T-helper 17 cell (primary cell): ENCODE measurements around the gene ISG15. TPM values are rescaled to one million over a fixed set of nuclear protein-coding genes. Genes with fewer than 3 reads are reported as not detected.
A peak's percentile ranks its signal among the peaks of the same experiment; 100 is the strongest.

Experiments
- ATAC-seq: fragments of 150-1000 bp; cut with Tn5 transposase; 2 replicates; pipeline ENCODE4 v1.10.0; 2021; ENCODE audit warnings: mild to moderate bottlenecking, moderate library complexity
- DNase-seq, 3 donors: peaks; one replicate each; pipeline versions ENCODE4 v3.0.0 to v3.0.0-alpha.2; 2020 to 2021
- H3K9me3 ChIP-seq: one replicate; pipeline ENCODE4 v1.7.0; 2013; ENCODE audit warnings: low read length, mild to moderate bottlenecking; ENCODE audit not compliant: control insufficient read depth, poor library complexity, severe bottlenecking
- H3K27ac Mint-ChIP-seq: one replicate; pipeline ENCODE4 v1.8.0; 2022; ENCODE audit warnings: mild to moderate bottlenecking, moderate library complexity, mixed read lengths
- H3K27me3 Mint-ChIP-seq: one replicate; pipeline ENCODE4 v1.8.0; 2022; ENCODE audit warnings: mixed read lengths
- H3K36me3 Mint-ChIP-seq: one replicate; pipeline ENCODE4 v1.8.0; 2022; ENCODE audit warnings: low read depth, mixed read lengths
- H3K4me1 Mint-ChIP-seq: one replicate; pipeline ENCODE4 v1.8.0; 2022; ENCODE audit warnings: mild to moderate bottlenecking, mixed read lengths
- H3K4me3 Mint-ChIP-seq: one replicate; pipeline ENCODE4 v1.8.0; 2022; ENCODE audit warnings: mild to moderate bottlenecking, moderate library complexity, mixed read lengths
- total RNA-seq, 4 donors: library from RNA in 2 of 4; stranded (reverse) in 2 of 4; gene quantifications; one replicate each; pipeline ENCODE4 v1.2.3 and lab custom pipeline; 2022 to 2026

Gene ISG15
- total RNA-seq, 2 donors from 2014 or later, result 19.5 to 52.1 TPM

DNA sequence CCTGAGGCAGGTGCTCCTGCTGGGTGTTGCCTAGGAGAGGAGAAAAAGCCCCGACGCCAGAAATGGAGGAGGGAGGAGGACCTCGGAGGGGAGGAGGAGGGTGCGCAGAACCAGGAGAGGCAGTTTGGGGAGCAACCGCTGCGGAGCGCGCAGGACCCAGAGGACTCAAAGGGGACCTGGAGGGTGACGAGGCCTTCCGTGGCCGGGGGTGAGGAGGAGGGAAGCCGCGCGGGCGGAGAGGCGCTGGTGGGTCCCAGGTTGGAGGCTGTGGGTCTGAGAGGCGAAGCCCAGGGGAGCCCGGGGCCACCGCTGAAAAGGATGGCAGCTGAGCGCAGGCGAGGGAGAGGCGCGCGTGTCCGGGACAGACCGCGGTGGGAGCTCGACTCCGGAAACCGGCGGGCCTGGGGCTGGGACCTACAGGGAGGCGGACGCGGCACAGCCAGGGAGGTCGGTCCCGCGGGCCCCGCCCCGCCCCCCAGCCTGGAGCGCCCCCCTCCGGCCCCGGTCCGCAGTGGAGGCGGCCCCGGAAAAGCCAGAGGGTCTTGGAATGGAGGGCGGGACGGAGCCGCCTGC lies 45.7 kb downstream of the ISG15 start:
- Mint-ChIP-seq H3K36me3 (no peaks in the 10 kb centered on the region), H3K4me1 (peaks cover 9% of the 10 kb centered on the region), H3K27ac (no peak overlapping the region), H3K4me3 (peak overlapping the region; percentile 81), H3K27me3 (peaks cover 30% of the 10 kb centered on the region)
- DNase-seq (peak in 2 of 3 donors; percentile 28 to 34), ATAC-seq (peak; percentile 25)
- no peaks in the 10 kb centered on the region for H3K9me3 ChIP-seq

GRCh38 chr1:1059494-1060280 lies 46.4 kb downstream of the ISG15 start:
- DNase-seq, result peak; percentile 81 to 85 (median 83)
- H3K27me3 Mint-ChIP-seq, result peaks cover 30% of the 10 kb centered on the region
- H3K4me1 Mint-ChIP-seq, result peaks cover 9% of the 10 kb centered on the region
- no peaks in the 10 kb centered on the region for H3K9me3 ChIP-seq
- no peaks in the 10 kb centered on the region for H3K36me3 Mint-ChIP-seq
- peak; percentile 80 for ATAC-seq
- peak overlapping the region; percentile 41 for H3K4me3 Mint-ChIP-seq
- no peak overlapping the region for H3K27ac Mint-ChIP-seq

DNA sequence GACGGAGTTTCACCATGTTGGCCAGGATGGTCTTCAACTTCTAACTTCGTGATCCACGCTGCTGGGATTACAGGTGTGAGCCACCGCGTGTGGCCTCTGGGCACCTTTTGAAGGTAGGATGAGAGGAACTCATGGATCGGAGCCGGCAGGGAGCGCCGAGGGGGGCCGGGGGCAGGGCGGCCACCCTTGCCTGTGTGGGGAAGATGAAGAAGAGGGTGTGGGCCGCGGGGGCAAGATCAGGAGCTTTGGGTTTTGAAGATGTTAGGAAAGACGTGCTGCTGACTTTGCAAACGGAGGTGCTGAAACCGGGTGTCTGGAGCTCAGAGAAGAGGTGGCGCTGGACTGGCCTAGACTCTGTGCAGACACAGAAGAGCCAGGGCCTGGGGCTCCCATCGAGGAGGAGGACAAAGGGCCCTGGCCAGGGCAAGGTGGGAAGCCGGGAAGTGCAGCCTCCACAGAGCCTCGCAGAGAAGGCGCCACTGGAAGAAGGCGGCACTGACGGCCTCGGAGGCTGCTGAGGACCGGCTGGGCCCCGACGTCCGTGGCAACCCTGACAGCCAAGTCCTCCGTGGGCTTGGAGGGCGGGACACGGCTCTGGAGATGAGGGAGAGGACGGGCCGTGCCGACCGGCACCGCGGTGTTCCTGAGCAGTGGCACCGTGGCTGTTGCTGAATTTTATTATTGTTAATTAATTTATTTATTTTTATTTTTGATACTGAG lies 47.1 kb downstream of the ISG15 start:
- Mint-ChIP-seq H3K27me3 (peaks cover 33% of the 10 kb centered on the region), H3K27ac (no peak overlapping the region), H3K4me3 (peak overlapping the region; percentile 41), H3K4me1 (peaks cover 9% of the 10 kb centered on the region), H3K36me3 (no peaks in the 10 kb centered on the region)
- DNase-seq, result no peak
- ATAC-seq, result no peak
- H3K9me3 ChIP-seq, result no peaks in the 10 kb centered on the region

DNA sequence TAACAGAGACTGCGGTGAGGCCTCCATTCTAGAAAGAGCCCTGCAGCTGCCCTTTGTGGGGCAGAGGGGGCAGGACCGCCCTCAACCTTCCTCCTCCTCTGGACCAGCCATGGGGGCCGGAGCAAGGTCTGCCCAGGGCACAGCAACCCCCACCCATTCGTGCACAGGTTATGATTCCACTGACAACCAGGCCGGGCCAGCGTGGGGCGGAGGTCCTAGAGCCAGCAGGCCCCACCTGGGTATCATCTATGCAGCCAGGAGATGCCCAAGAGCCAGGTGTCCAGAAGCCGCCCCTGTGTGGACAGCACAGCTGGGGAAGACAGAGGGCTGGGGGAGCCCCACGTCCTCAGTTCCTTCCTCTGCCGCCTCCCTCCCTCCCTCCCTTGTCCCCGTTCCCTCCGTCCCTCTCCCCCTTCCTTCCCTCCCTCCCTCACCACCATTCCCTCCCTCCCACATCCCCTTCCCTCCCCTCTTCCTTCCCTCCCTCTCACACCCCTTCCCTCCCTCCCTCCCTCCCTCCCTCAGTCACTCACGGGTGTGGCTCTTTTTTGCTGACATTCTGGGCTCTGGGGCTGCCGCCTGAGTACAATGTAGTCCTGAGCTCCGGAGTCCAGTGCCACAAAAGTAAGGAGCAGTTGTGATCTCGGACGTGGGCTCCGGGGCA lies 48.5 kb downstream of the ISG15 start:
- ATAC-seq (no peak), DNase-seq (no peak)
- peaks cover 9% of the 10 kb centered on the region for H3K4me1 Mint-ChIP-seq
- peaks cover 34% of the 10 kb centered on the region for H3K27me3 Mint-ChIP-seq
- no peaks in the 10 kb centered on the region for H3K9me3 ChIP-seq
- H3K27ac Mint-ChIP-seq, result no peak overlapping the region
- H3K36me3 Mint-ChIP-seq, result no peaks in the 10 kb centered on the region
- H3K4me3 Mint-ChIP-seq, result no peak overlapping the region

DNA sequence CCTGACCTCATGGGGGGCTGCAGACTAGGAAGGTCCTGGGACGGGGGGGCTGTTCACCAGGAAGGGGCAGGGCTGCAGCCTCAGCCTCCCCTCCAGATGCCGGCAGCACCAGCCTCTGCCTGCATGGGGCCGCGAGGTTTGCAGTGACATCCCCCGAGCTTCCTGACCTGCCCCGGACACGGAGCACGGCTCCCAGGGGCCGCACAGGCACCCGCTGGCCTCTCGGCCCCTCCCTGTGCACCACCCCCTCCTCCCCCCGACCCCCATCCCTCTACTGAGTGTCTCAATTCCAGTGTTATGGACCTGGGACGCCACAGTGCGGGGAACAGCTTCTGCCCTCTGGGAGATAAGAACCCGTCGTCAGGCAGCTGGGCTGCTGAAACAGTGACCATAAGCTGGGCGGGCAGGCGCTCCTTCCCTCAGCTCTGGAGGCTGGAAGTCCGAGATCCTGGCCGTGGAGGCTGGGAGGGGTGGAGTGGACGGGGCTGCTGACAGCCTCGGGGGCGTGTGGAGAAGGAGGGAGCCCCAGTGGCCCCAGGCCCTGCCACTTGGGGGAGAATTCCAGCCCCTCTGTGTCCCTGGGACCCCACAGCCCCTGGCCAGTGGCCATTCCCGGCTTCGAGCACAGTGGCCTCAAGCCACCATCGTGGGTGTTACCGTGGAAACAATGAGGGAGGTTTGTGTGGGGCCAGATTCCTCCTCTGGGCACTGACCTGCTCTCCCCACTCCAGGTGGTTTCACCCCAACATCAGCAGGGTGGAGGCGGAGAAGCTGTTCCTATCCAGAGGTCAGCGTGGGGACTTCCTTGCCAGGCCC lies 49.3 kb downstream of the ISG15 start:
- Mint-ChIP-seq H3K4me3 (peak overlapping the region; percentile 41), H3K4me1 (peaks cover 9% of the 10 kb centered on the region), H3K27ac (no peak overlapping the region), H3K36me3 (no peaks in the 10 kb centered on the region), H3K27me3 (peaks cover 30% of the 10 kb centered on the region)
- no peak for ATAC-seq
- no peaks in the 10 kb centered on the region for H3K9me3 ChIP-seq
- no peak for DNase-seq

- Mint-ChIP-seq H3K27me3 (peaks cover 22% of the 10 kb centered on the region), H3K4me3 (peak overlapping the region; percentile 41), H3K36me3 (no peaks in the 10 kb centered on the region), H3K27ac (no peak overlapping the region), H3K4me1 (peaks cover 7% of the 10 kb centered on the region)
- DNase-seq, result no peak
- no peak for ATAC-seq
- no peaks in the 10 kb centered on the region for H3K9me3 ChIP-seq
Measured at GRCh38 chr1:1063261-1063944, 50.1 kb downstream of the ISG15 start.

Other genes starting within 250 kb of the ISG15 start
- gene SAMD11, start 89.6 kb upstream of the ISG15 start, total RNA-seq, result not detected
- 10 to 100 TPM; 45.2 to 51.7 TPM for gene NOC2L, start 54.2 kb upstream of the ISG15 start, total RNA-seq
- 10 to 100 TPM; 16.1 to 16.6 TPM for gene KLHL17, start 52.9 kb upstream of the ISG15 start, total RNA-seq
- 1 to 10 TPM; 3.4 to 4.3 TPM for gene PLEKHN1, start 47.0 kb upstream of the ISG15 start, total RNA-seq
- gene PERM1, start 31.4 kb upstream of the ISG15 start, total RNA-seq, result not detected
- gene HES4, start 13.4 kb upstream of the ISG15 start, total RNA-seq, result 10 to 100 TPM in 1 of 2 donors, 1 to 10 TPM in 1; 9.6 to 10.5 TPM
- gene AGRN, start 6.6 kb downstream of the ISG15 start, total RNA-seq, result 1 to 10 TPM; 1.2 to 1.4 TPM
- gene RNF223, start 60.8 kb downstream of the ISG15 start, total RNA-seq, result not detected
- gene C1orf159, start 102.6 kb downstream of the ISG15 start, total RNA-seq, result 10 to 100 TPM; 13.4 to 17.1 TPM
- 1 to 10 TPM in 1 of 2 donors, under 1 TPM in 1; 0.86 to 2.5 TPM for gene TTLL10, start 160.4 kb downstream of the ISG15 start, total RNA-seq
- gene TNFRSF18, start 193.1 kb downstream of the ISG15 start, total RNA-seq, result 10 to 100 TPM; 47.9 to 80.4 TPM
- gene TNFRSF4, start 200.7 kb downstream of the ISG15 start, total RNA-seq, result 100 to 1,000 TPM in 1 of 2 donors, 10 to 100 TPM in 1; 94.7 to 127 TPM
- 100 to 1,000 TPM; 129 to 146 TPM for gene SDF4, start 218.5 kb downstream of the ISG15 start, total RNA-seq
- 1 to 10 TPM; 8.4 to 9.4 TPM for gene B3GALT6, start 218.7 kb downstream of the ISG15 start, total RNA-seq
- 1 to 10 TPM in 1 of 2 donors, under 1 TPM in 1; 0.91 to 2.0 TPM for gene C1QTNF12, start 233.2 kb downstream of the ISG15 start, total RNA-seq